Measurements from ENCODE around the gene ANKDD1A.
A peak's percentile ranks its signal among the peaks of the same experiment; 100 is the strongest.

Gene ANKDD1A

DNA sequence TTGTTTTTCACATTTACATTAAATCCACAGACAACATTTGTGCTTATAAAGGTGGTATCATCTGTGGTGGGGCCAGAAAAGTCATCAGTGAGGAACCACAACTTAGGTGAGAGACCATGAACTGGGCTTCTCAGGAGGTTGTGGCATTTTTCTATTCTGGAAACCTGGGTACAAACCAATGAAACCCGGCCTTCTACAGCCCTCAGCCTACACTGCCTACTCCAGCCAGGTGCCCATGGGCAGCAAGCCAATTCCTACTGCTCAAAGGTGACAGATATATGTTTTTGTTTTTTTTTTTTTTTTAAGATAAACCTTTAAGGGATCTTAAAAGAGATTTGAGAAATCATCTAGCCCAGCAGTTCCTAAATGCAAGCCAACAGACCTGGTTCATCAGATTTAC, 57.7 kb downstream of the ANKDD1A start:
- H3K36me3 ChIP-seq (ENCODE audit: insufficient read depth, insufficient read length, low read length) = peaks cover 61% of the 10 kb centered on the region
- H3K4me3 ChIP-seq (ENCODE audit: insufficient read length, low read depth) = no peak overlapping the region
- no peaks in the 10 kb centered on the region for H3K9me3 ChIP-seq (ENCODE audit: insufficient read depth, low read length)
- no peak for TF ChIP-seq YY1 (IDR thresholded peaks at IDR 0.05; ENCODE audit: insufficient read depth, insufficient read length)
- TF ChIP-seq ZNF274 (IDR thresholded peaks at IDR 0.05; ENCODE audit: low read depth, low read length) = no peak
- TF ChIP-seq SUZ12 (IDR thresholded peaks at IDR 0.05; ENCODE audit: extremely low read depth, insufficient read depth, insufficient read length) = no peak
- DNase-seq (ENCODE audit: low read depth, low spot score) = no peak
- no peaks in the 10 kb centered on the region for H3K4me1 ChIP-seq (ENCODE audit: insufficient read depth, insufficient read length)
- no peaks in the 10 kb centered on the region for H3K27me3 ChIP-seq (ENCODE audit: insufficient read depth, insufficient read length)
- H3K9ac ChIP-seq (ENCODE audit: insufficient read length, low read depth) = no peak overlapping the region

DNA sequence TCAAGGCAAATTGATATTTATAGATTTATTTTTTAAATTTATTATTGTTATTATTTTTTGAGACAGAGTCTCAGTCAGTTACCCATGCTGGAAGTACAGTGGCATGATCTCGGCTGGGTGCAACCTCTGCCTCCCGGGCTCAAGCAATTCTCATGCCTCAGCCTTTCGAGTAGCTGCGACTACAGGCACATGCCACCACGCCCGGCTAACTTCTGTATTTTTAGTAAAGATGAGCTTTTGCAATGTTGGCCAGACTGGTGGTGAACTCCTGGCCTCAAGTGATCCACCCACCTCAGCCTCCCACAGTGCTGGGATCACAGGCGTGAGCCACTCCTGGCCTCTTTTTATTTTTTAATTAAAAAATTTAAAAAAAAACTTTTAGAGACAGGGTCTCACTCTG, 59.0 kb downstream of the ANKDD1A start:
- no peaks in the 10 kb centered on the region for H3K27me3 ChIP-seq (ENCODE audit: insufficient read depth, insufficient read length)
- no peak overlapping the region for H3K4me3 ChIP-seq (ENCODE audit: insufficient read length, low read depth)
- no peaks in the 10 kb centered on the region for H3K9me3 ChIP-seq (ENCODE audit: insufficient read depth, low read length)
- no peaks in the 10 kb centered on the region for H3K4me1 ChIP-seq (ENCODE audit: insufficient read depth, insufficient read length)
- DNase-seq (ENCODE audit: low read depth, low spot score) = no peak
- TF ChIP-seq YY1 (IDR thresholded peaks at IDR 0.05; ENCODE audit: insufficient read depth, insufficient read length) (no peak), ZNF274 (IDR thresholded peaks at IDR 0.05; ENCODE audit: low read depth, low read length) (no peak), SUZ12 (IDR thresholded peaks at IDR 0.05; ENCODE audit: extremely low read depth, insufficient read depth, insufficient read length) (no peak)
- H3K36me3 ChIP-seq (ENCODE audit: insufficient read depth, insufficient read length, low read length) = peaks cover 61% of the 10 kb centered on the region
- no peak overlapping the region for H3K9ac ChIP-seq (ENCODE audit: insufficient read length, low read depth)

DNA sequence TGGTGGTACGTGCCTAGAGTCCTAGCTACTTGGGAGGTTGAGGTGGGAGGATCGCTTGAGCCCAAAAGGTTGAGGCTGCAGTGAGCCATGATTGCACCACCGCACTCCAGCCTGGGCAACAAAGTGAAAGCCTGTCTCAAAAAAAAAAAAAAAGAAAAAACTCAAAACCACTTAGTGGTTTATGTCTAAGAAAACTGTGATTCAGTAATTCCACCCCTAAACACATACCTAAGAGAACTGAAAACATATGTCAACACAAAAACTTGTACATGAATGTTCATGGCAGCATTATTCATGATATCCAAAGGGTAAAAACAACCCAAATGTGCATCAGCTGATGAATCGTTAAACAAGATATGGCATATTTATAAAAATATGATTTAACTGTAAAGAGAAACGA, 63.7 kb downstream of the ANKDD1A start:
- H3K9me3 ChIP-seq (ENCODE audit: insufficient read depth, low read length) = no peaks in the 10 kb centered on the region
- H3K27me3 ChIP-seq (ENCODE audit: insufficient read depth, insufficient read length) = no peaks in the 10 kb centered on the region
- peaks cover 64% of the 10 kb centered on the region for H3K36me3 ChIP-seq (ENCODE audit: insufficient read depth, insufficient read length, low read length)
- H3K4me1 ChIP-seq (ENCODE audit: insufficient read depth, insufficient read length) = peaks cover 11% of the 10 kb centered on the region
- no peak for TF ChIP-seq YY1 (IDR thresholded peaks at IDR 0.05; ENCODE audit: insufficient read depth, insufficient read length)
- TF ChIP-seq SUZ12 (IDR thresholded peaks at IDR 0.05; ENCODE audit: extremely low read depth, insufficient read depth, insufficient read length) = no peak
- TF ChIP-seq ZNF274 (IDR thresholded peaks at IDR 0.05; ENCODE audit: low read depth, low read length) = no peak
- H3K4me3 ChIP-seq (ENCODE audit: insufficient read length, low read depth) = no peak overlapping the region
- no peak for DNase-seq (ENCODE audit: low read depth, low spot score)
- H3K9ac ChIP-seq (ENCODE audit: insufficient read length, low read depth) = no peak overlapping the region

GRCh38 chr15:64979252-64979710, 67.6 kb downstream of the ANKDD1A start:
- no peaks in the 10 kb centered on the region for H3K9me3 ChIP-seq (ENCODE audit: insufficient read depth, low read length)
- peaks cover 57% of the 10 kb centered on the region for H3K36me3 ChIP-seq (ENCODE audit: insufficient read depth, insufficient read length, low read length)
- no peak overlapping the region for H3K4me3 ChIP-seq (ENCODE audit: insufficient read length, low read depth)
- H3K9ac ChIP-seq (ENCODE audit: insufficient read length, low read depth) = peak overlapping the region; percentile 61
- TF ChIP-seq SUZ12 (IDR thresholded peaks at IDR 0.05; ENCODE audit: extremely low read depth, insufficient read depth, insufficient read length) (no peak), ZNF274 (IDR thresholded peaks at IDR 0.05; ENCODE audit: low read depth, low read length) (no peak), YY1 (IDR thresholded peaks at IDR 0.05; ENCODE audit: insufficient read depth, insufficient read length) (no peak)
- peaks cover 11% of the 10 kb centered on the region for H3K4me1 ChIP-seq (ENCODE audit: insufficient read depth, insufficient read length)
- no peaks in the 10 kb centered on the region for H3K27me3 ChIP-seq (ENCODE audit: insufficient read depth, insufficient read length)
- DNase-seq (ENCODE audit: low read depth, low spot score) = peak; percentile 70

GRCh38 chr15:64981812-64982431, 70.2 kb downstream of the ANKDD1A start:
- Histone ChIP-seq H3K36me3 (ENCODE audit: insufficient read depth, insufficient read length, low read length) (peaks cover 39% of the 10 kb centered on the region), H3K27me3 (ENCODE audit: insufficient read depth, insufficient read length) (no peaks in the 10 kb centered on the region), H3K9me3 (ENCODE audit: insufficient read depth, low read length) (no peaks in the 10 kb centered on the region), H3K4me3 (ENCODE audit: insufficient read length, low read depth) (no peak overlapping the region), H3K9ac (ENCODE audit: insufficient read length, low read depth) (no peak overlapping the region), H3K4me1 (ENCODE audit: insufficient read depth, insufficient read length) (peaks cover 11% of the 10 kb centered on the region)
- no peak for DNase-seq (ENCODE audit: low read depth, low spot score)
- no peak for TF ChIP-seq SUZ12 (IDR thresholded peaks at IDR 0.05; ENCODE audit: extremely low read depth, insufficient read depth, insufficient read length)
- TF ChIP-seq ZNF274 (IDR thresholded peaks at IDR 0.05; ENCODE audit: low read depth, low read length) = no peak
- TF ChIP-seq YY1 (IDR thresholded peaks at IDR 0.05; ENCODE audit: insufficient read depth, insufficient read length) = no peak

DNA sequence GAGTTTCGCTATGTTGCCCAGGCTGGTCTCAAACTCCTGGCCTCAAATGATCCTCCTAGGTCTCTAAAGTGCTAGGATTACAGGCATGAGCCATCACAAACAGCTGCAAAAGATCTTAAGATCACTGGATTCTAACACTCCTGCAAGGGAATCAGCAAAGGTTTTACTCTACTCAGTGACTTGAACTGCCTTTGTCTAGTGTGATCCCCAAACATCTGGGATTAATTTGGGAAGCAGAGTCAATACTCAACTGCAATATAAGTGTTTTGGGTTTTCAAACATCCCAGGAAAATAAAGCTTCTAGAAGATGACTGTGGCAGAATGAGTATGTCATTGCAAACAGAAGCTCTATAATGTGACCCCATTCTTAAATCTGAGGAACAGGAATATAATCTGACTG, 70.8 kb downstream of the ANKDD1A start:
- no peak overlapping the region for H3K4me3 ChIP-seq (ENCODE audit: insufficient read length, low read depth)
- TF ChIP-seq SUZ12 (IDR thresholded peaks at IDR 0.05; ENCODE audit: extremely low read depth, insufficient read depth, insufficient read length) = no peak
- no peak for TF ChIP-seq YY1 (IDR thresholded peaks at IDR 0.05; ENCODE audit: insufficient read depth, insufficient read length)
- no peak overlapping the region for H3K9ac ChIP-seq (ENCODE audit: insufficient read length, low read depth)
- peaks cover 37% of the 10 kb centered on the region for H3K36me3 ChIP-seq (ENCODE audit: insufficient read depth, insufficient read length, low read length)
- peaks cover 9% of the 10 kb centered on the region for H3K4me1 ChIP-seq (ENCODE audit: insufficient read depth, insufficient read length)
- no peaks in the 10 kb centered on the region for H3K27me3 ChIP-seq (ENCODE audit: insufficient read depth, insufficient read length)
- no peak for DNase-seq (ENCODE audit: low read depth, low spot score)
- no peaks in the 10 kb centered on the region for H3K9me3 ChIP-seq (ENCODE audit: insufficient read depth, low read length)

DNA sequence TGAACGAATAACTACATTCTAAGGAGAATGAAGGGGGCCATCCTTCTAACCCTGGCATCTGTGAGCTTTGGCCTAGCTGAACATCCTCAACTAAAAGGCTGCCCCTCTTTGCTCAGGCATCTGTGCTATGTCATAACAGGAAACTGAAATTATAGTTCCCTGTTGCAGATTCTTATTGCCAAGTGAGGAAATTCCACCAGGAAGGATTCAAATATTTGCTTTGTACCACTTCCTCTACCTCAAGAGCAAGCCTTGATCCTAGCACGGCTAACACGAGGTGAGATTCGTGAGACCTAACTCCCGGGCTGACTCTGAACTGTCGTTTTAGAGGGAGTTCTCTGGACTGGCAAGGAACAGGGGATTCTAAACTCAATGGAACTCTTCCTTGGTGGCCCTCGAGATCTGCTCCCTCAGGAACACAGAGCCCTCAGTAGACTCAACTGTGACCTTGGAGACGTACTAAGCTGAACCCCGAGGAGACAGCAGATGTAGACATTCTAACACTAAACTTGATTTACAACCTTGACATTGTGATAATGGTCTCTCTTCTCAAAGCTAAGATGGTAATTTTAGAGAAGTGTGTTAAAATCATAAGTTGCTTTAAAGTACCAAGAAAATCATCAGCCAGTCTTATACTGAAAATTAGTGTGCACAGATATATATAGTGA, 73.8 kb downstream of the ANKDD1A start:
- DNase-seq (ENCODE audit: low read depth, low spot score) = no peak

More for the DNA sequence above, 73.8 kb downstream of the ANKDD1A start:
- Histone ChIP-seq H3K4me3 (ENCODE audit: insufficient read length, low read depth) (no peak overlapping the region), H3K27me3 (ENCODE audit: insufficient read depth, insufficient read length) (no peaks in the 10 kb centered on the region), H3K9me3 (ENCODE audit: insufficient read depth, low read length) (no peaks in the 10 kb centered on the region), H3K36me3 (ENCODE audit: insufficient read depth, insufficient read length, low read length) (peaks cover 21% of the 10 kb centered on the region), H3K9ac (ENCODE audit: insufficient read length, low read depth) (no peak overlapping the region), H3K4me1 (ENCODE audit: insufficient read depth, insufficient read length) (no peaks in the 10 kb centered on the region)
- no peak for TF ChIP-seq YY1 (IDR thresholded peaks at IDR 0.05; ENCODE audit: insufficient read depth, insufficient read length)
- no peak for TF ChIP-seq ZNF274 (IDR thresholded peaks at IDR 0.05; ENCODE audit: low read depth, low read length)
- TF ChIP-seq SUZ12 (IDR thresholded peaks at IDR 0.05; ENCODE audit: extremely low read depth, insufficient read depth, insufficient read length) = no peak

All from NT2/D1 (cell line).